K562 (cell line): ENCODE results near the gene FXR1. TPM values are rescaled to one million over a fixed set of nuclear protein-coding genes. Genes with fewer than 3 reads are reported as not detected.

Experiments
- ATF7 ChIP-seq: fragments of 450-650 bp; IDR thresholded peaks from 2 replicates; pipeline ENCODE4 v1.7.1; 2014; ENCODE audit warnings: mild to moderate bottlenecking, moderate library complexity
- BCOR ChIP-seq: fragments of 450-650 bp; IDR thresholded peaks from 2 replicates; pipeline ENCODE4 v1.6.1; 2016
- CBX3 ChIP-seq, 2 experiments: IDR thresholded peaks; 1 replicate in 1 of 2; 2 replicates in 1 of 2; pipeline ENCODE4 v1.6.1; 2012; ENCODE audit warnings: inconsistent platforms in 2 of 2, low read length in 2 of 2, borderline replicate concordance in 1 of 2, control low read depth in 1 of 2
- CCNT2 ChIP-seq: IDR thresholded peaks from 2 replicates; pipeline ENCODE4 v1.6.1; 2011; ENCODE audit warnings: borderline replicate concordance, low read depth, mild to moderate bottlenecking, moderate library complexity, mixed read lengths, low read length; ENCODE audit not compliant: insufficient read length; ENCODE audit errors: extremely low read depth
- CREM ChIP-seq: IDR thresholded peaks from 2 replicates; pipeline ENCODE4 v1.6.1; 2014; ENCODE audit warnings: antibody characterized with exemption, low read depth
- DACH1 ChIP-seq: fragments of 450-650 bp; IDR thresholded peaks from 2 replicates; pipeline ENCODE4 v1.6.1; 2018; ENCODE audit not compliant: partially characterized antibody
- DIDO1 ChIP-seq: fragments of 450-650 bp; IDR thresholded peaks from 2 replicates; pipeline ENCODE4 v1.6.1; 2016; ENCODE audit warnings: low read depth, missing biosample characterization, missing genetic modification characterization
- EHMT2 ChIP-seq: fragments of 450-650 bp; IDR thresholded peaks from 2 replicates; pipeline ENCODE4 v1.6.1; 2018; ENCODE audit warnings: antibody characterized with exemption
- ESRRB ChIP-seq: fragments of 250-450 bp; sonication (Bioruptor Pico); IDR thresholded peaks from 2 replicates; pipeline ENCODE4 v1.5.0; 2020; ENCODE audit warnings: mild to moderate bottlenecking, moderate library complexity, borderline replicate concordance
- FOS ChIP-seq: IDR thresholded peaks from 3 replicates; pipeline ENCODE4 v1.6.1; 2011; ENCODE audit not compliant: insufficient read length; ENCODE audit errors: extremely low read depth
- FOXA3 ChIP-seq, 2 experiments: fragments of 450-650 bp in 1 of 2; sonication (generic) in 1 of 2; formaldehyde crosslinking; IDR thresholded peaks in 1 of 2; conservative IDR thresholded peaks in 1 of 2; 2 replicates each; pipeline versions ENCODE4 v1.4.0 to v1.8.0; 2020 to 2022; ENCODE audit warnings: mild to moderate bottlenecking in 2 of 2, missing genetic modification reagents in 1 of 2
- FOXK2 ChIP-seq, 2 experiments: fragments of 450-650 bp; IDR thresholded peaks in 1 of 2; conservative IDR thresholded peaks in 1 of 2; 2 replicates each; pipeline ENCODE4 v1.6.1; 2016; ENCODE audit warnings: low read depth in 2 of 2, mild to moderate bottlenecking in 1 of 2
- HLTF ChIP-seq: fragments of 450-650 bp; IDR thresholded peaks from 2 replicates; pipeline ENCODE4 v1.6.1; 2016
- HNRNPLL ChIP-seq: fragments of 200-400 bp; formaldehyde crosslinking; IDR thresholded peaks from 2 replicates; pipeline ENCODE4 v1.6.1; 2017; ENCODE audit warnings: low read length, low read depth, mild to moderate bottlenecking; ENCODE audit not compliant: poor library complexity, severe bottlenecking
- KAT7 ChIP-seq: sonication (generic); formaldehyde crosslinking; IDR thresholded peaks from 2 replicates; pipeline ENCODE4 v1.8.0; 2022; ENCODE audit warnings: missing genetic modification reagents, mild to moderate bottlenecking, borderline replicate concordance
- MAZ ChIP-seq, 2 experiments: fragments of 450-650 bp in 1 of 2; sonication (generic) in 1 of 2; formaldehyde crosslinking; IDR thresholded peaks in 1 of 2; conservative IDR thresholded peaks in 1 of 2; 2 replicates each; pipeline versions ENCODE4 v1.4.0 to v1.5.0; 2020; ENCODE audit warnings: mild to moderate bottlenecking in 1 of 2, missing genetic modification reagents in 1 of 2
- MBD2 ChIP-seq: sonication (generic); IDR thresholded peaks from 2 replicates; pipeline ENCODE4 v1.6.1; 2016; ENCODE audit warnings: low read depth, borderline replicate concordance
- NRF1 ChIP-seq, 2 experiments: fragments of 450-650 bp; IDR thresholded peaks in 1 of 2; conservative IDR thresholded peaks in 1 of 2; 2 replicates each; pipeline ENCODE4 v1.6.1; 2014; ENCODE audit warnings: mild to moderate bottlenecking in 2 of 2
- PHF8 ChIP-seq: fragments of 200-600 bp; sonication (generic); IDR thresholded peaks from 2 replicates; pipeline ENCODE4 v1.6.1; 2012; ENCODE audit warnings: mixed run types, mild to moderate bottlenecking, inconsistent platforms, low read length, moderate library complexity, borderline replicate concordance
- ZC3H11A ChIP-seq: IDR thresholded peaks from 2 replicates; pipeline ENCODE4 v1.6.1; 2012; ENCODE audit warnings: low read depth, low read length, improper control_type of control experiment
- ZKSCAN3 ChIP-seq: fragments of 250-450 bp; sonication (Bioruptor Pico); IDR thresholded peaks from 2 replicates; pipeline ENCODE4 v1.4.0; 2020
- ZNF253 ChIP-seq: fragments of 250-450 bp; sonication (Bioruptor Pico); conservative IDR thresholded peaks from 2 replicates; pipeline ENCODE4 v1.6.1; 2021; ENCODE audit warnings: mild to moderate bottlenecking
- ZNF586 ChIP-seq: fragments of 450-650 bp; formaldehyde crosslinking; conservative IDR thresholded peaks from 2 replicates; pipeline ENCODE4 v1.4.0; 2020; ENCODE audit warnings: mild to moderate bottlenecking, moderate library complexity
- polyA plus RNA-seq, 8 experiments: library from polyadenylated mRNA; depleted of rRNA in 4 of 8; stranded (reverse) in 5 of 8; unstranded in 3 of 8; fragments of >200 nt; fragmentation: Nextera tagmentation in 2 of 8; fragmentation: Illumina TruSeq in 1 of 8; extraction: Ambion mirVana in 2 of 8; extraction: Trizol in 1 of 8; gene quantifications; 2 replicates each; pipeline versions ENCODE4 v1.2.1 to v1.2.3, GENCODE V29; 2011 to 2014; ENCODE audit warnings: inconsistent platforms in 1 of 8, missing spikeins in 1 of 8
- total RNA-seq, 7 experiments: library from RNA; depleted of rRNA in 6 of 7; stranded (reverse); fragments of >200 nt in 6 of 7; fragmentation: Illumina TruSeq in 2 of 7; extraction: Trizol in 2 of 7; gene quantifications; 2 replicates each; pipeline versions ENCODE4 v1.2.1 to v1.2.3, GENCODE V29; 2011 to 2021; ENCODE audit warnings: low replicate concordance in 1 of 7
- TF ChIP-seq, protein P1 (sequence below): fragments of 450-650 bp; IDR thresholded peaks from 2 replicates; pipeline ENCODE4 v1.6.1; 2016; ENCODE audit warnings: mild to moderate bottlenecking
- TF ChIP-seq, protein P2 (sequence below): sonication (generic); formaldehyde crosslinking; IDR thresholded peaks from 2 replicates; pipeline ENCODE4 v1.8.0; 2022; ENCODE audit warnings: missing genetic modification reagents, mild to moderate bottlenecking, moderate library complexity, borderline replicate concordance

The FXR1 gene
- total and polyA plus RNA-seq, 9 of the 15 experiments (the other 6 are each of a cell fraction or from before 2014, with no cell fraction given), result 59.4 to 177 (median 136) TPM

DNA sequence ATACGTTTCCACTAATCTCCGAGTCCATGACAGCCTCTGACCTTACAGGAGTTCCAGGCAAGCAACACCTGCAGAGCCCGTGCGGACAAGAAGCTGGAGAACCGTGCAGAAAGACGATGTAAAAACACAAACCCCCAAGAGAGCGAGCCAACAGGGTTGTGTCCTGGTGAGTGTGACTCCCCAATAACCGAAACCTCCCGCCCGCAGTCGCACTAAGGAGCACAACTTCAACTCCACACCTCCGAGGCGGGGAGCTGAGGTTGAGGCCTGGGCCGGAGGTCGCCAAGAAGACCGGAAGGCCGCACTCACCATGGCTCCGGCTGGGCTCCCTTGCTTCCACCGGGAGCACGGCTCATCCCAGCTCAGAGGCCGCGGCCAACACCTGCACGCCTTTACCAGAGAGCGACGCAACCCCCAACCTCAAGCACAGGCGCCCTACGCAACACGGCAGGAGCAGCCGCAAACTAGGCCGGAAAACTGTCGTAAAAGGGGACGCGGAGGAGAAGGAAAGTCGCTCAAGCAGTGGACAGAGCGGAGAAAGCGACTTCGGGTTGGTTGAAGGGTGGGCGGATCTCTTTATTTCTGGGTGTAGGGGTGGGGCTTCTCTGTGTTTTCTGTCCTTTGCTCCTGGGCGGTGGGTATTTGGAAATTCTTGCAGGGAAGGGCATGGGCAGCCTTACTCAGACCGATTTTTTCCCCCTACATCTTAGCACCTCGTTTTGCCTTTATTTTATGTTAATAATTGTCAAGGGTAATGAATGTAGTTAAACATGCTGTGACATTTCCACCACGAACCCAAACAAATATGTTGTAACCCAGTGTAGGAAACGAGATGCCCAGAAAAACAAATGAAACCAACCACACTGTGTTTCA, 77.1 kb downstream of the FXR1 start, which contains the start of gene DNAJC19 (continued):
- peak; percentile 91 for TF ChIP-seq CREM
- peak; percentile 97 for TF ChIP-seq PHF8
- 0 out of 2 replicates have a peak, but pooled peaks have one; percentile 19 for TF ChIP-seq EHMT2
- peak; percentile 78 for TF ChIP-seq CCNT2
- TF ChIP-seq, protein P1, sequence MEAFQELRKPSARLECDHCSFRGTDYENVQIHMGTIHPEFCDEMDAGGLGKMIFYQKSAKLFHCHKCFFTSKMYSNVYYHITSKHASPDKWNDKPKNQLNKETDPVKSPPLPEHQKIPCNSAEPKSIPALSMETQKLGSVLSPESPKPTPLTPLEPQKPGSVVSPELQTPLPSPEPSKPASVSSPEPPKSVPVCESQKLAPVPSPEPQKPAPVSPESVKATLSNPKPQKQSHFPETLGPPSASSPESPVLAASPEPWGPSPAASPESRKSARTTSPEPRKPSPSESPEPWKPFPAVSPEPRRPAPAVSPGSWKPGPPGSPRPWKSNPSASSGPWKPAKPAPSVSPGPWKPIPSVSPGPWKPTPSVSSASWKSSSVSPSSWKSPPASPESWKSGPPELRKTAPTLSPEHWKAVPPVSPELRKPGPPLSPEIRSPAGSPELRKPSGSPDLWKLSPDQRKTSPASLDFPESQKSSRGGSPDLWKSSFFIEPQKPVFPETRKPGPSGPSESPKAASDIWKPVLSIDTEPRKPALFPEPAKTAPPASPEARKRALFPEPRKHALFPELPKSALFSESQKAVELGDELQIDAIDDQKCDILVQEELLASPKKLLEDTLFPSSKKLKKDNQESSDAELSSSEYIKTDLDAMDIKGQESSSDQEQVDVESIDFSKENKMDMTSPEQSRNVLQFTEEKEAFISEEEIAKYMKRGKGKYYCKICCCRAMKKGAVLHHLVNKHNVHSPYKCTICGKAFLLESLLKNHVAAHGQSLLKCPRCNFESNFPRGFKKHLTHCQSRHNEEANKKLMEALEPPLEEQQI, result no peak
- TF ChIP-seq, protein P2, sequence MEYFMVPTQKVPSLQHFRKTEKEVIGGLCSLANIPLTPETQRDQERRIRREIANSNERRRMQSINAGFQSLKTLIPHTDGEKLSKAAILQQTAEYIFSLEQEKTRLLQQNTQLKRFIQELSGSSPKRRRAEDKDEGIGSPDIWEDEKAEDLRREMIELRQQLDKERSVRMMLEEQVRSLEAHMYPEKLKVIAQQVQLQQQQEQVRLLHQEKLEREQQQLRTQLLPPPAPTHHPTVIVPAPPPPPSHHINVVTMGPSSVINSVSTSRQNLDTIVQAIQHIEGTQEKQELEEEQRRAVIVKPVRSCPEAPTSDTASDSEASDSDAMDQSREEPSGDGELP (CRISPR knock-in tag), result peak; percentile 79; the same call in 1 of the 2 replicates
- peak; percentile 73 for TF ChIP-seq ATF7
- TF ChIP-seq KAT7 (CRISPR knock-in tag), result peak; percentile 93; the same call in 1 of the 2 replicates
- TF ChIP-seq FOS, result peak; percentile 14
- TF ChIP-seq ZKSCAN3 (CRISPR knock-in tag), result no peak
- peak; percentile 84 for TF ChIP-seq MBD2
- 0 out of 2 replicates have a peak, but pooled peaks have one; percentile 9 for TF ChIP-seq BCOR
- TF ChIP-seq MAZ (CRISPR knock-in tag; conservative IDR thresholded peaks at IDR 0.05 in 1 of 2, IDR thresholded peaks at IDR 0.05 in 1 of 2), result peak in 1 of 2 experiments; percentile 66
- TF ChIP-seq CBX3 (IDR thresholded peaks at IDR 0.05; ENCODE audit: borderline replicate concordance in 1 of 2, low read length in 2 of 2), result peak in 1 of 2 experiments; percentile 38; a peak in 1 of 3 replicates
- TF ChIP-seq ZNF586 (CRISPR knock-in tag), result no peak
- 0 out of 4 replicates have a peak, but pooled peaks of 1 of the 2 experiments have one; percentile 38 for TF ChIP-seq FOXA3 (CRISPR knock-in tag; conservative IDR thresholded peaks at IDR 0.05 in 1 of 2, IDR thresholded peaks at IDR 0.05 in 1 of 2)
- TF ChIP-seq HNRNPLL, result peak; percentile 95
- no peak for TF ChIP-seq ZC3H11A
- TF ChIP-seq HLTF, result no peak
- TF ChIP-seq NRF1 (conservative IDR thresholded peaks at IDR 0.05 in 1 of 2, IDR thresholded peaks at IDR 0.05 in 1 of 2), result peak; percentile 87 to 89
- peak; percentile 86 for TF ChIP-seq DIDO1 (tag)
- TF ChIP-seq ESRRB (CRISPR knock-in tag), result no peak
- TF ChIP-seq ZNF253 (CRISPR knock-in tag), result no peak
- peak; percentile 13 for TF ChIP-seq DACH1
- peak; percentile 84 to 92 for TF ChIP-seq FOXK2 (conservative IDR thresholded peaks at IDR 0.05 in 1 of 2, IDR thresholded peaks at IDR 0.05 in 1 of 2; ENCODE audit: low read depth in 2 of 2)
